WTC11 (cell line): ENCODE data around the gene TINAG. TPM values are rescaled to one million over a fixed set of nuclear protein-coding genes. Genes with fewer than 3 reads are reported as not detected.

Experiments
- ATAC-seq: fragments of 200-7000 bp; cut with Tn5 transposase; 2 replicates; pipeline ENCODE4 v1.10.0; 2021; ENCODE audit warnings: mild to moderate bottlenecking, moderate library complexity
- CTCF ChIA-PET: fragments of 300-600 bp; sonication (Branson Sonifier 250); formaldehyde crosslinking; loops from one replicate; lab custom pipeline; 2021; ENCODE audit warnings: antibody characterized with exemption; lab: Charles Lee
- POLR2A ChIA-PET: fragments of 350-600 bp; sonication (Branson Sonifier 250); formaldehyde crosslinking; loops from one replicate; lab custom pipeline; 2021; ENCODE audit warnings: antibody characterized with exemption; lab: Charles Lee
- DNase-seq: peaks from one replicate; pipeline ENCODE4 v3.0.0; 2021; ENCODE audit warnings: low spot score
- H3K27ac Mint-ChIP-seq: 2 replicates; pipeline ENCODE4 v1.8.0; 2021; ENCODE audit warnings: mixed read lengths
- H3K27me3 Mint-ChIP-seq: 2 replicates; pipeline ENCODE4 v1.8.0; 2021; ENCODE audit warnings: low read depth, mild to moderate bottlenecking, moderate library complexity, mixed read lengths
- H3K36me3 Mint-ChIP-seq: 2 replicates; pipeline ENCODE4 v1.8.0; 2021; ENCODE audit warnings: mixed read lengths
- H3K4me1 Mint-ChIP-seq: 2 replicates; pipeline ENCODE4 v1.8.0; 2022; ENCODE audit warnings: mixed read lengths
- H3K4me3 Mint-ChIP-seq: 2 replicates; pipeline ENCODE4 v1.8.0; 2021; ENCODE audit warnings: mild to moderate bottlenecking, moderate library complexity, mixed read lengths
- H3K9me3 Mint-ChIP-seq: 2 replicates; pipeline ENCODE4 v1.8.0; 2021; ENCODE audit warnings: mixed read lengths
- ATF1 ChIP-seq: sonication (generic); formaldehyde crosslinking; IDR thresholded peaks from 2 replicates; pipeline ENCODE4 v1.8.1; 2023; ENCODE audit warnings: mild to moderate bottlenecking, moderate library complexity, missing genetic modification reagents
- CREB1 ChIP-seq: sonication (generic); formaldehyde crosslinking; IDR thresholded peaks from 2 replicates; pipeline ENCODE4 v1.8.0; 2023; ENCODE audit warnings: mild to moderate bottlenecking, missing genetic modification reagents
- GRHL2 ChIP-seq: fragments of 250-450 bp; sonication (Bioruptor Pico); IDR thresholded peaks from 2 replicates; pipeline ENCODE4 v1.8.0; 2022; ENCODE audit warnings: mild to moderate bottlenecking, moderate library complexity; ENCODE audit not compliant: insufficient replicate concordance, severe bottlenecking
- HMGA2 ChIP-seq: fragments of 250-450 bp; sonication (Bioruptor Pico); IDR thresholded peaks from 2 replicates; pipeline ENCODE4 v1.4.0; 2021; ENCODE audit warnings: mild to moderate bottlenecking, moderate library complexity
- IRF2 ChIP-seq: sonication (generic); formaldehyde crosslinking; IDR thresholded peaks from 2 replicates; pipeline ENCODE4 v1.8.0; 2022; ENCODE audit warnings: low read depth, missing genetic modification reagents, borderline replicate concordance
- NR1H2 ChIP-seq: sonication (generic); formaldehyde crosslinking; IDR thresholded peaks from 2 replicates; pipeline ENCODE4 v1.9.0; 2021; ENCODE audit warnings: mild to moderate bottlenecking, moderate library complexity, missing genetic modification reagents
- NR2C2 ChIP-seq: sonication (generic); formaldehyde crosslinking; IDR thresholded peaks from 2 replicates; pipeline ENCODE4 v1.8.0; 2022; ENCODE audit warnings: mild to moderate bottlenecking, missing genetic modification reagents
- RELA ChIP-seq: sonication (generic); formaldehyde crosslinking; IDR thresholded peaks from 2 replicates; pipeline ENCODE4 v1.8.1; 2022; ENCODE audit warnings: missing genetic modification reagents, mild to moderate bottlenecking, borderline replicate concordance
- RORB ChIP-seq: fragments of 250-450 bp; sonication (Bioruptor Pico); IDR thresholded peaks from 2 replicates; pipeline ENCODE4 v1.9.0; 2021; ENCODE audit warnings: mild to moderate bottlenecking
- SOX15 ChIP-seq: fragments of 250-450 bp; sonication (Bioruptor Pico); IDR thresholded peaks from 2 replicates; pipeline ENCODE4 v1.9.0; 2021; ENCODE audit warnings: mild to moderate bottlenecking
- ZNF317 ChIP-seq: sonication (generic); formaldehyde crosslinking; IDR thresholded peaks from 2 replicates; pipeline ENCODE4 v1.8.1; 2023; ENCODE audit warnings: low read depth, mild to moderate bottlenecking, moderate library complexity, missing genetic modification reagents, borderline replicate concordance
- ZNF416 ChIP-seq: fragments of 250-450 bp; sonication (Bioruptor Pico); IDR thresholded peaks from 2 replicates; pipeline ENCODE4 v1.9.0; 2021; ENCODE audit warnings: mild to moderate bottlenecking, inconsistent platforms
- total RNA-seq: library from RNA; stranded (reverse); gene quantifications from 3 replicates; pipeline ENCODE4 v1.2.3, GENCODE V29; 2021
- TF ChIP-seq, protein P1 (sequence below): sonication (generic); formaldehyde crosslinking; conservative IDR thresholded peaks from 2 replicates; pipeline ENCODE4 v1.8.1; 2023; ENCODE audit warnings: mild to moderate bottlenecking, low read depth, missing genetic modification reagents, moderate library complexity
- TF ChIP-seq, protein P2 (sequence below): sonication (generic); formaldehyde crosslinking; conservative IDR thresholded peaks from 2 replicates; pipeline ENCODE4 v1.8.1; 2022; ENCODE audit warnings: mild to moderate bottlenecking, missing genetic modification reagents
- TF ChIP-seq, protein P3 (sequence below): fragments of 250-450 bp; sonication (Bioruptor Pico); IDR thresholded peaks from 2 replicates; pipeline ENCODE4 v2.1.2; 2022; ENCODE audit warnings: mild to moderate bottlenecking, moderate library complexity
- TF ChIP-seq, protein P4 (sequence below): sonication (generic); formaldehyde crosslinking; IDR thresholded peaks from 2 replicates; pipeline ENCODE4 v1.8.1; 2023; ENCODE audit warnings: mild to moderate bottlenecking, moderate library complexity, missing genetic modification reagents
- TF ChIP-seq, protein P5 (sequence below): fragments of 250-450 bp; sonication (Bioruptor Pico); IDR thresholded peaks from 2 replicates; pipeline ENCODE4 v1.9.0; 2021; ENCODE audit warnings: mild to moderate bottlenecking
- TF ChIP-seq, protein P6 (sequence below): fragments of 250-450 bp; sonication (Bioruptor Pico); IDR thresholded peaks from 2 replicates; pipeline ENCODE4 v1.8.0; 2021; ENCODE audit warnings: mild to moderate bottlenecking
- TF ChIP-seq, protein P7 (sequence below): sonication (generic); formaldehyde crosslinking; IDR thresholded peaks from 2 replicates; pipeline ENCODE4 v1.8.1; 2023; ENCODE audit warnings: mild to moderate bottlenecking, missing genetic modification reagents

TINAG gene
- total RNA-seq, 1 experiment from 2014 or later: not detected

DNA sequence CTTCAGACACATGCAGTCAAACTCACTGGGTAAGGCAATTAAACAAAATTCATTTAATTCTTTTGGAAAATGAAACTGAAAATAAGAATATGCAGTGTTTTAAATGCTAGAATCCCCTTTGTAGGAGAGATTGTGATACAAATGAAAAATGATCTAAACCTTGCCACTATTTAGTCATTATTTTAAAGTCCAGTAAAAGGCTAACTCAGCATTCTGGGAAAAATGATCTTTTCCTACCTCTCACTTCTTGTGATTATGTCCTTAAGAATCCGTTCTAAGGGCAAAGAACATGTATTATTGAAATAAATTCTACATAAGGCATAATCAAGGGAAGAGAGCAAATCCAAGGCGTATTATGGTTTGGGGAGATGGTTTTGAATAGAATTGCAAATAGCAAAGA is 46.4 kb downstream of the TINAG start (continued):
- TF ChIP-seq, protein P1, sequence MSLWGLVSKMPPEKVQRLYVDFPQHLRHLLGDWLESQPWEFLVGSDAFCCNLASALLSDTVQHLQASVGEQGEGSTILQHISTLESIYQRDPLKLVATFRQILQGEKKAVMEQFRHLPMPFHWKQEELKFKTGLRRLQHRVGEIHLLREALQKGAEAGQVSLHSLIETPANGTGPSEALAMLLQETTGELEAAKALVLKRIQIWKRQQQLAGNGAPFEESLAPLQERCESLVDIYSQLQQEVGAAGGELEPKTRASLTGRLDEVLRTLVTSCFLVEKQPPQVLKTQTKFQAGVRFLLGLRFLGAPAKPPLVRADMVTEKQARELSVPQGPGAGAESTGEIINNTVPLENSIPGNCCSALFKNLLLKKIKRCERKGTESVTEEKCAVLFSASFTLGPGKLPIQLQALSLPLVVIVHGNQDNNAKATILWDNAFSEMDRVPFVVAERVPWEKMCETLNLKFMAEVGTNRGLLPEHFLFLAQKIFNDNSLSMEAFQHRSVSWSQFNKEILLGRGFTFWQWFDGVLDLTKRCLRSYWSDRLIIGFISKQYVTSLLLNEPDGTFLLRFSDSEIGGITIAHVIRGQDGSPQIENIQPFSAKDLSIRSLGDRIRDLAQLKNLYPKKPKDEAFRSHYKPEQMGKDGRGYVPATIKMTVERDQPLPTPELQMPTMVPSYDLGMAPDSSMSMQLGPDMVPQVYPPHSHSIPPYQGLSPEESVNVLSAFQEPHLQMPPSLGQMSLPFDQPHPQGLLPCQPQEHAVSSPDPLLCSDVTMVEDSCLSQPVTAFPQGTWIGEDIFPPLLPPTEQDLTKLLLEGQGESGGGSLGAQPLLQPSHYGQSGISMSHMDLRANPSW: no peak
- TF ChIP-seq CREB1 (CRISPR knock-in tag) (no peak), ATF1 (CRISPR knock-in tag) (no peak), RELA (CRISPR knock-in tag) (no peak)

DNA sequence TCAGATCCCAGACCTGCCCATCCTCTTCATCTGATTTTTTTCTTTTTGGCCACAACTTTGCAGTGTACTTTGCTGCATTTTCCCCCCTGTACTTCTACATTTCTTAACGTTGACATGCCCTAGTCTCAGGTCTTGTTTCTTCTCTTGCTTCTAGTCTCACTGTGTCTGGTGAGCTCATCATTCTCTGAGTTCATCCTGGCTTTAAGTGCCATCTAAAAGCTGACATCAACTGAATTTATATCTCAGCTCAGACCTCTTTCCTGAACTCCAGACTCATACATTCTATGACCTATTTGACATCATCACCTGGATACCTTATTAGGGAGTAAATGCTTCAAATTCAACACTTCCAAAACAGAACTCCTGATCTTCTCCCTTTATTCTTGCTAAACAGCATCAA is 48.9 kb downstream of the TINAG start:
- H3K4me1 Mint-ChIP-seq: no peaks in the 10 kb centered on the region
- CTCF ChIA-PET: no interaction called here

DNA sequence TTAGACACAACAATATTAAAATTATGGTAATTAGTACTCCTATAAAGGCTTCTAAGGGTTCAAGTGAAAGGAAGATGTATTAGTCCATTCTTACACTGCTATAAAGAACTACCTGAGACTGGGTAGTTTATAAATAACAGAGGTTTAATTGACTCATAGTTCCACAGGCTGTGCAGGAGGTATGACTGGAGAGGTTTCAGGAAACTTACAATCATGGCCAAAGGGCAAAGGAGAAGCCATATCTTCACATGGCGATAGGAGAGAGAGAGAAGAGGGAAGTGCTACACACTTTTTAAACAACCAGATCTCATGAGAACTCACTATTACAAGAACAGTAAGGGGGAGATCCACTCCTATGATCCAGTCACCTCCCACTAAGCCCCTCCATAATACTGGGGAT is 52.9 kb downstream of the TINAG start:
- ChIA-PET CTCF (no interaction called here), POLR2A (no interaction called here)
- Mint-ChIP-seq H3K27ac (no peak overlapping the region), H3K4me1 (no peaks in the 10 kb centered on the region), H3K36me3 (no peaks in the 10 kb centered on the region), H3K4me3 (no peak overlapping the region), H3K27me3 (no peaks in the 10 kb centered on the region), H3K9me3 (no peaks in the 10 kb centered on the region; the same call in 1 of the 2 replicates)
- no peak for ATAC-seq
- DNase-seq: no peak
- no peak for TF ChIP-seq CREB1 (CRISPR knock-in tag)
- no peak for TF ChIP-seq ZNF416 (CRISPR knock-in tag)
- TF ChIP-seq, protein P2, sequence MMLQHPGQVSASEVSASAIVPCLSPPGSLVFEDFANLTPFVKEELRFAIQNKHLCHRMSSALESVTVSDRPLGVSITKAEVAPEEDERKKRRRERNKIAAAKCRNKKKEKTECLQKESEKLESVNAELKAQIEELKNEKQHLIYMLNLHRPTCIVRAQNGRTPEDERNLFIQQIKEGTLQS (CRISPR knock-in tag): no peak
- TF ChIP-seq, protein P3, sequence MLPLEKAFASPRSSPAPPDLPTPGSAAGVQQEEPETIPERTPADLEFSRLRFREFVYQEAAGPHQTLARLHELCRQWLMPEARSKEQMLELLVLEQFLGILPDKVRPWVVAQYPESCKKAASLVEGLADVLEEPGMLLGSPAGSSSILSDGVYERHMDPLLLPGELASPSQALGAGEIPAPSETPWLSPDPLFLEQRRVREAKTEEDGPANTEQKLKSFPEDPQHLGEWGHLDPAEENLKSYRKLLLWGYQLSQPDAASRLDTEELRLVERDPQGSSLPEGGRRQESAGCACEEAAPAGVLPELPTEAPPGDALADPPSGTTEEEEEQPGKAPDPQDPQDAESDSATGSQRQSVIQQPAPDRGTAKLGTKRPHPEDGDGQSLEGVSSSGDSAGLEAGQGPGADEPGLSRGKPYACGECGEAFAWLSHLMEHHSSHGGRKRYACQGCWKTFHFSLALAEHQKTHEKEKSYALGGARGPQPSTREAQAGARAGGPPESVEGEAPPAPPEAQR (CRISPR knock-in tag): no peak
- TF ChIP-seq HMGA2: no peak
- TF ChIP-seq, protein P4, sequence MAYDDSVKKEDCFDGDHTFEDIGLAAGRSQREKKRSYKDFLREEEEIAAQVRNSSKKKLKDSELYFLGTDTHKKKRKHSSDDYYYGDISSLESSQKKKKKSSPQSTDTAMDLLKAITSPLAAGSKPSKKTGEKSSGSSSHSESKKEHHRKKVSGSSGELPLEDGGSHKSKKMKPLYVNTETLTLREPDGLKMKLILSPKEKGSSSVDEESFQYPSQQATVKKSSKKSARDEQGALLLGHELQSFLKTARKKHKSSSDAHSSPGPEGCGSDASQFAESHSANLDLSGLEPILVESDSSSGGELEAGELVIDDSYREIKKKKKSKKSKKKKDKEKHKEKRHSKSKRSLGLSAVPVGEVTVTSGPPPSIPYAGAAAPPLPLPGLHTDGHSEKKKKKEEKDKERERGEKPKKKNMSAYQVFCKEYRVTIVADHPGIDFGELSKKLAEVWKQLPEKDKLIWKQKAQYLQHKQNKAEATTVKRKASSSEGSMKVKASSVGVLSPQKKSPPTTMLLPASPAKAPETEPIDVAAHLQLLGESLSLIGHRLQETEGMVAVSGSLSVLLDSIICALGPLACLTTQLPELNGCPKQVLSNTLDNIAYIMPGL (CRISPR knock-in tag): no peak
- no peak for TF ChIP-seq NR1H2 (CRISPR knock-in tag)
- TF ChIP-seq RORB (CRISPR knock-in tag): no peak
- no peak for TF ChIP-seq NR2C2 (CRISPR knock-in tag)
- no peak for TF ChIP-seq GRHL2
- TF ChIP-seq, protein P5, sequence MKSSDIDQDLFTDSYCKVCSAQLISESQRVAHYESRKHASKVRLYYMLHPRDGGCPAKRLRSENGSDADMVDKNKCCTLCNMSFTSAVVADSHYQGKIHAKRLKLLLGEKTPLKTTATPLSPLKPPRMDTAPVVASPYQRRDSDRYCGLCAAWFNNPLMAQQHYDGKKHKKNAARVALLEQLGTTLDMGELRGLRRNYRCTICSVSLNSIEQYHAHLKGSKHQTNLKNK (CRISPR knock-in tag): no peak
- TF ChIP-seq SOX15 (CRISPR knock-in tag): no peak
- no peak for TF ChIP-seq ZNF317

More for the DNA sequence above, 48.9 kb downstream of the TINAG start:
- DNase-seq (no peak), ATAC-seq (no peak)
- Mint-ChIP-seq H3K36me3 (no peaks in the 10 kb centered on the region), H3K9me3 (no peaks in the 10 kb centered on the region; the same call in 1 of the 2 replicates), H3K4me3 (no peak overlapping the region), H3K27ac (no peak overlapping the region; the same call in 1 of the 2 replicates), H3K27me3 (no peaks in the 10 kb centered on the region)
- TF ChIP-seq IRF2 (CRISPR knock-in tag): no peak
- TF ChIP-seq, protein P4 (CRISPR knock-in tag): no peak
- TF ChIP-seq, protein P6, sequence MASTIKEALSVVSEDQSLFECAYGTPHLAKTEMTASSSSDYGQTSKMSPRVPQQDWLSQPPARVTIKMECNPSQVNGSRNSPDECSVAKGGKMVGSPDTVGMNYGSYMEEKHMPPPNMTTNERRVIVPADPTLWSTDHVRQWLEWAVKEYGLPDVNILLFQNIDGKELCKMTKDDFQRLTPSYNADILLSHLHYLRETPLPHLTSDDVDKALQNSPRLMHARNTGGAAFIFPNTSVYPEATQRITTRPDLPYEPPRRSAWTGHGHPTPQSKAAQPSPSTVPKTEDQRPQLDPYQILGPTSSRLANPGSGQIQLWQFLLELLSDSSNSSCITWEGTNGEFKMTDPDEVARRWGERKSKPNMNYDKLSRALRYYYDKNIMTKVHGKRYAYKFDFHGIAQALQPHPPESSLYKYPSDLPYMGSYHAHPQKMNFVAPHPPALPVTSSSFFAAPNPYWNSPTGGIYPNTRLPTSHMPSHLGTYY (CRISPR knock-in tag): no peak
- TF ChIP-seq, protein P7, sequence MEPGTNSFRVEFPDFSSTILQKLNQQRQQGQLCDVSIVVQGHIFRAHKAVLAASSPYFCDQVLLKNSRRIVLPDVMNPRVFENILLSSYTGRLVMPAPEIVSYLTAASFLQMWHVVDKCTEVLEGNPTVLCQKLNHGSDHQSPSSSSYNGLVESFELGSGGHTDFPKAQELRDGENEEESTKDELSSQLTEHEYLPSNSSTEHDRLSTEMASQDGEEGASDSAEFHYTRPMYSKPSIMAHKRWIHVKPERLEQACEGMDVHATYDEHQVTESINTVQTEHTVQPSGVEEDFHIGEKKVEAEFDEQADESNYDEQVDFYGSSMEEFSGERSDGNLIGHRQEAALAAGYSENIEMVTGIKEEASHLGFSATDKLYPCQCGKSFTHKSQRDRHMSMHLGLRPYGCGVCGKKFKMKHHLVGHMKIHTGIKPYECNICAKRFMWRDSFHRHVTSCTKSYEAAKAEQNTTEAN (CRISPR knock-in tag): no peak
- POLR2A ChIA-PET: no interaction called here
